ENCODE results near the gene ESYT2.

ESYT2 gene

GRCh38 chr7:158695056-158695455 lies 134.3 kb downstream of the ESYT2 start:
- no peak for DNase-seq (ENCODE audit: low read depth)
- H3K4me3 ChIP-seq (ENCODE audit: control insufficient read depth, low read depth, low read length): no peak overlapping the region
- no peak for TF ChIP-seq CTCF (conservative IDR thresholded peaks at IDR 0.05; ENCODE audit: control insufficient read depth, insufficient read depth, low read depth, low read length)

GRCh38 chr7:158694650-158695049 lies 134.7 kb downstream of the ESYT2 start:
- no peak overlapping the region for H3K4me3 ChIP-seq (ENCODE audit: control insufficient read depth, low read depth, low read length)
- no peak for TF ChIP-seq CTCF (conservative IDR thresholded peaks at IDR 0.05; ENCODE audit: control insufficient read depth, insufficient read depth, low read depth, low read length)
- no peak for DNase-seq (ENCODE audit: low read depth)

- no peak for TF ChIP-seq CTCF (conservative IDR thresholded peaks at IDR 0.05; ENCODE audit: control insufficient read depth, insufficient read depth, low read depth, low read length)
- DNase-seq (ENCODE audit: low read depth): no peak
These were observed 139.8 kb downstream of the ESYT2 start for GRCh38 chr7:158689488-158689887.

GRCh38 chr7:158687406-158687805 lies 141.9 kb downstream of the ESYT2 start:
- H3K4me3 ChIP-seq (ENCODE audit: control insufficient read depth, low read depth, low read length): no peak overlapping the region
- TF ChIP-seq CTCF (conservative IDR thresholded peaks at IDR 0.05; ENCODE audit: control insufficient read depth, insufficient read depth, low read depth, low read length): no peak
- no peak for DNase-seq (ENCODE audit: low read depth)

More at GRCh38 chr7:158689488-158689887, 139.8 kb downstream of the ESYT2 start:
- H3K4me3 ChIP-seq (ENCODE audit: control insufficient read depth, low read depth, low read length): no peak overlapping the region

- peak; percentile 68 for DNase-seq (ENCODE audit: low read depth)
- H3K4me3 ChIP-seq (ENCODE audit: control insufficient read depth, low read depth, low read length): no peak overlapping the region
- TF ChIP-seq CTCF (conservative IDR thresholded peaks at IDR 0.05; ENCODE audit: control insufficient read depth, insufficient read depth, low read depth, low read length): no peak
These were observed 143.6 kb downstream of the ESYT2 start for GRCh38 chr7:158685693-158686092.

- no peak for TF ChIP-seq CTCF (conservative IDR thresholded peaks at IDR 0.05; ENCODE audit: control insufficient read depth, insufficient read depth, low read depth, low read length)
- no peak overlapping the region for H3K4me3 ChIP-seq (ENCODE audit: control insufficient read depth, low read depth, low read length)
- no peak for DNase-seq (ENCODE audit: low read depth)
These were observed 145.0 kb downstream of the ESYT2 start for GRCh38 chr7:158684329-158684728.

- TF ChIP-seq CTCF (conservative IDR thresholded peaks at IDR 0.05; ENCODE audit: control insufficient read depth, insufficient read depth, low read depth, low read length): no peak
- peak; percentile 27 for DNase-seq (ENCODE audit: low read depth)
- no peak overlapping the region for H3K4me3 ChIP-seq (ENCODE audit: control insufficient read depth, low read depth, low read length)
These were observed 145.8 kb downstream of the ESYT2 start for GRCh38 chr7:158683541-158683940.
